NK-92 (cell line): Measurements from ENCODE around the gene NSRP1.
"Not testable (repeated sequence)": the region's sequence is repeated elsewhere in the genome, so short reads cannot be mapped to it uniquely, and the experiment has no call there.

Experiments
- DNase-seq: peaks from one replicate; lab custom pipeline; 2025; ENCODE audit not compliant: unreplicated experiment; lab: John Stamatoyannopoulos, UW

NSRP1 gene

DNA sequence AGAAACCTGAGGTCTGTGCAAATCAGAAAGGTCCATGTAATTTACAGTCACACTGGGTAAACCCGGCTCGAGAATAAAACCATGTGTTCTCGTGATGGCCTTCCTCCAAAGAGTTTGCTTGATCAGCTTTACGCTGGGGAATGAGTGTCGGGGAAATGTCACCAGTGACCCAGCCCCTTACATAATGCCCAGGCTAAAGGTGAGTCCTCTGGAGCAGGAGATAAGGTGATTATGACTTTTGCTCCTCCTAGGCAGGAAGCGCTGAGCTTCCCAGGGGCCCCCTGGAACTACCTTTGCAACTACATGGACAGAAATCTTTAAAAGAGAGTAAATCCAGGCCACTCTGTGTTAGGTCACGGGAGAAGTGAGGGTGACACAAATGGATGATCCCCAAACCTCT is 103.2 kb downstream of the NSRP1 start:
- no peak for DNase-seq

DNA sequence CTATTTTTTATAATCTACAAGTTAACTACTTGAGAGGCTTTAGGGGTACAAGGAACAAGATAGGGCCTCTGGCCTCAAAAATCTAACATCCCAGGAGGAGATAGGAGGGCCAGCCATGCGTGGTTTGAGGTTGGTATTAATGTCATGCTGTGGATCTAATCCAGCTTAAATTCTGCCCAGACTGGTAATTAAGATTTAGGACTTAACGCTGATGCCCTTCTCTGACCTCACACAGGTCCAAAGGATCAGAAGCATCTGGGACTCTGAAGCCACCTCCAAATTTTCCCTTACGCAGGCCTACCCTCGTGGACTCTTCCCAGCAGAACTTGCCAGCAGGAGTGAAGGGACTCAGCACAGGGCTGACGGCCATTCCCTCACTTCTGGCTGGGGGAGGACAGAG is 103.8 kb downstream of the NSRP1 start:
- no peak for DNase-seq

DNA sequence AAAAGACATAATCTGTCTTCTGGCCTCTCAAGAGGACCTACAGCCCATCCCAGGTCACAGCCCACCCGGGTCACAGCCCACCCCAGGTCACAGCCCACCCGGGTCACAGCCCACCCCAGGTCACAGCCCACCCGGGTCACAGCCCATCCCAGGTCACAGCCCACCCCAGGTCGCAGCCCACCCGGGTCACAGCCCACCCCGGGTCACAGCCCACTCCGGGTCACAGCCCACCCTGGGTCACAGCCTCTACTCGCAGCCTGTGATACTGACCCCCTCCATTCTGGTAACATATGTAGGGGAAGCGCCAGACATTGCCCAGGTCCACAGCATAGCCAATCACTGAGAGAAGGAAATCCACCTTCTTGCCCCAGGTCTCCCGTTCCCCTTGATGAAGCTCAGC is 104.7 kb downstream of the NSRP1 start:
- DNase-seq, result no peak

DNA sequence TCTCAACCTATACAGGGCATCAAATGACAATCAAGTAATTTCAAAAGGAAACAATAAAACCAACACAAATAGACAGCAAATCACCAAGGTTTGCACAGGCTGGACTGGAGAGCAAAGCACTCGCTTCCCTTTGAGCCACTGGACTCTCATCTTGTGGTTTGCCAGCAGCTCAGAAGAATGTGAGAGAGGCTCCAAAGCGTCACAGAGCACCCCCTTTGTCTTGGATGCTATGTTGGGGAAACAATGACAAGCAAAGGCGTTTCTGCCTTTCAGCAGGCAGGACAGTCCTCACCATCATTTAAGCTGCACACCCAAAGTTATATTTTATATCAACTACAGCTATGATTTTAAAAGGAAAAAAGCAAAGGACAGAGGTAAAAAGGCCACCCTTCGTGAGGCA is 105.6 kb downstream of the NSRP1 start:
- no peak for DNase-seq

DNA sequence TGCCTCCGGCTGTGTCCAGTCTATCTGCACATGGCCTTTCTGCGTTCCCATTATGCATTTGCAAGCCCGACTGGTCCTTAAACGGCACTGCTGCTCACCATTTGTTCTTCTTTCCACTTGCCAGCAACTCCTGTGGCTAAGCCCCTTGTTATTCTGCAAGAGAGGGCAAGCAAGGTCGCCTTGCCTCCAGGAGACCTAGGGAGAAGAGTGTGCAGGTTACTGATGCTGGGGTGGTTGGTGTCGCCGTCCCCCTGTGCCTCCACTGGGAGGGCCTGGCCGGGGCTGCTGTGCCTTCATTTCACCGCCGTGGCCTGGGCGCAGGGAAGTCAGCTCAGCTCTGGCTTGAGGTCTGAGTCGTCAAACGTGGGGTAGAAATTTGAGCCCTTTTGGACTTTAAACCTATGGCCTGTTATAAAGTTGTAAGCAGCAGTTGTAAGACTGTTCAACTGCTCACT is 106.1 kb downstream of the NSRP1 start:
- no peak for DNase-seq

DNA sequence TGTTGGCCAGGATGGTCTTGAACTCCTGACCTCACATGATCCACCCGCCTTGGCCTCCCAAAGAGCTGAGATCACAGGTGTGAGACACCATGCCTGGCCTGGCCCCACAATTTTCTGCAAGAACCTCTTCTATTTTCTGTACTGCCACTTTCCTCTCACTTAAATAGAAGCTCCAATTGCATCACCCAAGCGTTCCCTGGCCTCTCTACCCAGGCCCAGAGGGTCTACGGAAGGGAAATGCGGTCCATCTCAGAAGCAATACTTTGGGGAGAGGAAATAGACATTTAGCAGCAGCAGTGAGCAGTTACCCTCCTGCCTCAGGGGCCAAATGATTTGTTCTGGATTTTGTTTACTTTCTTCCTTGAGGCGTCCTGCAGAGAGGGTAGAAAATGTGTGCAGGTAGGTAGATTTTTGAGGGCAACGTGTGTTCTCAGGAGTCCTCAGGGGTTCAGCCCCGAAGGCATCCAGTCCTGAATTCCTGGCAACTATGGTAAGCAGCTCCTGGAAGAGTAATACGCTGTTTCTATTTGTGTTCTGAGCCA is 107.9 kb downstream of the NSRP1 start:
- no peak for DNase-seq

DNA sequence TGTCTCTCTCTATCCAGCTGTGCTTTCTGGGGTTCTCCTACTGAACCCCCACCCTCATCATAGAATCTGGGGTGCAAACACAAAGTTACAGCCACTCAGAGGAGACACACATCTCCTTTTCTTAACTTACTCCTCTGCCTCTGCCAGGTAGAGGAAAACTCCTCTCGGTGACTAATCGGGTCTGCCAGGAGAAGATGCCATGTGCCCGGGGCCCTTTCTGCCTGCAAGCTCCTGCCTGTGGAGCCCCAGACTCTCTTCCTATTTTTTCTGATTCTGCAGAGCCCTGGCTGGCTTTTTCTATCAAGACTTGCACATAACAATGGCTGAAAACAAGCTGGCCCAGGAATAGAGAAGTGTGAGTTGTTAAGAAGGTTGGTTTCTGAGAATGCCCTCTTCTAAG is 108.5 kb downstream of the NSRP1 start:
- no peak for DNase-seq

DNA sequence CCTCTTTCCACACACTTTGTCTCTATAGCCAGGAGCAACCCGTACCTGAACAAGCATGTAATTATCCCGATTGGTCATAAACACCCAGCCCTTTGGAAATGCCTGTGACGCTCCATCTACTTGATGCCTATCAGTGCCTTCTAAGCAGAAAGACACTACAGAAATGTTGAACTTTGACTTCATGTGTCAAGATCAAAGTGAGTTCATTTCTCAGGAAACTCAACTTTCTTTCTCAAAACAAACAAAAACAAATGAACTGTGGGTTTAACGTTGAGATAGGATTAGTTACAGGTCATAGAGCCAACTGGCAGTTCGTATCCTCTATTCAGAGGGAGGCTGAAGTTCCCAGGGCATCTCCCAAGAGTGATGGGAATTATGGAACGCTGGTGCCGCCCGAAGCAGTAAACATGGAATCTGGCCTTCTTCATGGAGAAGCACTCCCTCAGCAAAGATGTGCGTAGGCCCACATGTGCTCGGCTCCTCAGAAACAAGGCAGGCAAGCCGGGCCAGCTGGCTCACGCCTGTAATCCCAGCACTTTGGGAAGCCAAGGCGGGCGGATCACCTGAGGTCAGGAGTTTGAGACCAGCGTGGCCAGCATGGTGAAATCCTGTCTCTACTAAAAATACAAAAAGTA is 109.4 kb downstream of the NSRP1 start:
- no peak for DNase-seq

DNA sequence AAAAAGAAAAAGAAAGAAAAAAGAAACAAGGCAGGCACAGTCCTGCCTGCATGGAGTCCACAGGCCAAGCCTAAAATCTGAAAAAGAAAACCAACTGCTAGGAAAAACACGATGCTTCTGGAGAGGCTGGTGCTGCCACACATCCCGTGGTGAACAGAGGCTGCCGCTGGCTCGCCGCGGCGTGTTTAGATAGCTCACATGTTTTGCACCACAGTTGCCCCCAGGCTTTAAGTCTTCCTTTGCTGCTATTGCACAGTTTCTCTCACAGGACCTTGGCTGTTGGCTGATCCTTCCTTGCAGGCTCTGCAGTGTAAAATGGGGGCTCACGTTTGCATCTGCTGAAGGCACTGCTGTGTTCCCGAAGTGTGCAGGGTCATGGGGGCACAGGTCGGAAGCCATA is 110.3 kb downstream of the NSRP1 start:
- DNase-seq, result no peak

DNA sequence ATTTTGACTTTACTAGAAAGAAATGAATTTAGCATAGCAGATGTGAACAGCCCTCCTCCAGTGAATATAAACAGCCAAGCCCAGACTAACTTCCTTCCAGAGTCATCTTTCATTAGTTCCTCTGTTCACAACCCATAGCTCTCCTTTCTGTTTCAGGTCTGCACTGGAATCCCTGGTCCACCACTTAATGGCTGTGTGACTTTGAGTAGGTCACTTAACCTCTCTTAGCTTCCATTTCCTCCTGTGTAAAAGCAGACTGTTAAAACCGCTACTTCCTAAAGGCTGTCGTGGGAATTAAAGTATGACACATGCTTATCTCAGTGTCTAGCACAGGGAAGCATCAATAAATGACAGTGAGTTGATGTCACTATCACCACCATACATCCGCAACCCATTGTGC is 111.4 kb downstream of the NSRP1 start:
- DNase-seq, result no peak

DNA sequence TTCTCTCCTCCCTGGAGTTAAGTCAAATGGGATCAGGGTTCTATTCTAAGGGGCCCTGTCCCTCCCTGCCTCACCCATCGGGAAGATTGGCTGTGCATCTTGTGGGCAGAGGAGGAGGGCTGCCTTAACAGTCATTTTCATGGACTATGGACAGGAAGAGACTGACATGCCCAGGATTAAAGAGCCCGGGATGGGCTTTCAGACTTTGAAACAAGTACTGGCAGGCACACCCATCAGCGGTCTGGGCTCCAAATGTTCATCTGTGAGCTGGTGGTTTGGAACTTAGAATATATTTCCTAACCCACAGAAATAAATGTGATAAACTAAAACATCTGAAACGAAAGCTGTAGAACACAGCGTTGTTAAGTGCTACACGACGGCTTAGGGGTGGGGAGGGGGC is 112.4 kb downstream of the NSRP1 start:
- DNase-seq, result no peak

DNA sequence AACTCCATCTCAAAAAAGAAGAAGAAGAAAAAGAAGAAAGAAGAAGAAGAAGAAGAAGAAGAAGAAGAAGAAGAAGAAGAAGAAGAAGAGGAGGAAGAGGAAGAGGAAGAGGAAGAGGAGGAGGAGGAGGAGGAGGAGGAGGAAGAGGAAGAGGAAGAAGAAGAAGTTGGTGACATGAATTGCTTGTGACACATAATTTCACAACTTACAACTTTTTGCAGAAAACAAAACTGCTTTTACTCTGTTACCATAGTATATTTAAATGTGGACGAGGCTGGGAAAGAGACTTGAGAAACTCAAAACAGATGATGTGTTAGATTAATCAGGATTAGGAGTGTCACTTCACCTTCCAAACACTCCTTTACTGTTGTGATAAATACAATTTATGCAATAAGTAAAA is 113.4 kb downstream of the NSRP1 start:
- not testable (repeated sequence) for DNase-seq

DNA sequence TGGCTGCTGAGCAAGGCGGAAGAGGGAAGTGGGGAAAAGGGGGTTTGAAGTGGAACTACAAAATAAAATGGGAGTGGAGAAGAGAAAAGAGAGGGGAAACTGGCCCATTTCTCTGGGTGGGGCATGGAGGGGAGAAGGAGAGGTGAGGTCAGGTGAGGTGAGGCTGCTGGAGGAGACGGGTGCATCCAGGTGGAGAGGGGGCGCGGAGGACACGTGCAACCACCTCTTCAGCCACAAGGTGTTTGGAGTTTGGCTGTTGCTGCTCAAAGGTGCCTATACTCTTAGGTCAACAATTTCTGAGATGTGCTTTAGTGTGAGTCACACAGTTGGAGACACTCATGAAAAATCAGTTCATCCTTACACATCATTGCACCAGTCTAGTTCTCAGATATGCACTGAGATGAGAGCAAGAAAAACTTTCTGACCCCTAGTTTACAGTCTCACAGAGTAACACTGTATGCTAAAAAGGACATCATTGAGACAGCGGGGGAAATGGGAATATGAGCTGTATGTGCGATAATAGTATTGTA is 114.0 kb downstream of the NSRP1 start:
- DNase-seq, result no peak

DNA sequence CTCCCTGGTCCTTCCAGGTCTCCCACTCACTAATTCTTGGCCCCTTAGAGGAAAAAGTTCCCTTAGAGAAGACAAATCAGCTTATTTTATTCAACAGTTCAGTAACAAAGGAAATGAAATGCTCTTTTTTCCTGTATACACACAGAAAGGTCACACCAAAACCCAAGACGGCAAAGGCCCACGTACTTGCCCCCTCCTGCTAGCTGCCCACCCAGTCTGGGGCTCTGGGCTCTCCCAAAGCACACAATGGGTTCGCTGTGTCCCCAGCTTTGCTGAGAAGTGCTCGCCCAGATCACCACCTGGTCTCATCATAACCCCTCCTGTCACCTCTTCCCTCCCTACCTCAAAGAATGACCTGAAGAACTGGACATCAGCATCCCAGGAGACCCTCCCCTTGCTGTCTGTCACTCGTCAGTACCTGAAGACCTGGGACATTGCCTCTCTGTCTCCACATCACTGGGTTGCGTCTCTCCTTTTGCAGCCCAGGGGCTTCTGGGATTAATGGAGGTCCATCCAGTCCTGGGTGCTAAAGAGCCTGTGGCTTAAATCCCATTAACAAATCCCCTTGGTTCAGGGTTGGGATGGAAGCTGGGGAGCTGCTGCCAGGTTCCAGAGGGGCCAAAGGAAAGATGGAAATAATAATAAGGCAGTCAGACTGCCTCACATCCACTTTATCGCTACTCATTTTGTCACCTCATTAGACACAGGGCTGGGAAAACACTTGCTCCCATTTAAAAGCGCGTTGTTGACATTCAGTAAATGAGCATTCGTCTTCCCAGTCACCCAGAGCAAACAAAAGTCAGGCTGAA is 115.6 kb downstream of the NSRP1 start:
- no peak for DNase-seq

DNA sequence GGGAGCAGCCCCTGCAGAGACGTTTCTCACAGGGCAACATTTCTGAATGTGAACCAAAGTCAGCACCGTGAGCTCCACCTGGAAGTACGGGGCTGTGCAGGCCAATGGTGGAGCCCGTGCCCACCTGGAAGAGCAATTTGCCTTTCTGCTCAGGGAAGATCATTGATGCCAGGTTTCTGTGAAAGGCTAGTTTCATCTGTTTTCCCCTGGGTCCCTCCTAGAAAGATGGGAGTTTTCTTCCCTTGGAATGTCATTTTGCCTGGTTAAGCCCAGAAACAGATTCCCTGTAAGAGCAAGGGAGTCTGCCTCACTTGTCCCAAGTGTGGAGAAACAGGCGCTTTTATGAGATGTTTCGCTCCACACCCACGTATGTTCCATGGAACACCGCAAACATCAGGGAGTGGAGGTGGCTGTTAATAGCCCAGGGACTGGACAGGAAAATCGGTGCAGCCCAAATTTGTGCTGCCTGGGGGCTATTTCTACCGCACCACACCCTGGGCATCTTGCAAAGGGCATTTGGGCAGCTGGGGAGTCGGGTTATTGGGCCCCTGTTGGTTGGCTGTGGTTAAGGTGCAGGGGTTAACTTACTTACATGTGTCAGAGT is 116.3 kb downstream of the NSRP1 start:
- DNase-seq, result no peak

DNA sequence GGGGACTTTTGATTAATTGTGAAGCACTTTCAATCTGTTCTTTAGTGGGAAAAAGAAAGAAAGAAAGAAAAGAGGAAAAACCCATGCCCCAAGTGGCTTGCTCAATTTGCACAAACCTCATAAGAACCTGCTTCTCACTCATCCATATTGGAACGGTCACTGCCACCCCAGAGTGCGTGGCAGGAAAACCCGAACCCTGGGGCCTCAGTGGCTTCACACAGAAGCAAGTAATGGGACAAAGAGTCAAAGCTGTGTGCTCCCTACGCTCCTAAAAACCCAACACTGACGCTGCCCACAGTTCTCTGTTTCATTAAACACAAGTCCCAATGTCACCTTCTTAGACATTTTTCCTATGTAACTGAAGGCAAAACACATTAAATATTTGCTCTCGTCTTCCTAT is 117.7 kb downstream of the NSRP1 start:
- DNase-seq, result no peak

DNA sequence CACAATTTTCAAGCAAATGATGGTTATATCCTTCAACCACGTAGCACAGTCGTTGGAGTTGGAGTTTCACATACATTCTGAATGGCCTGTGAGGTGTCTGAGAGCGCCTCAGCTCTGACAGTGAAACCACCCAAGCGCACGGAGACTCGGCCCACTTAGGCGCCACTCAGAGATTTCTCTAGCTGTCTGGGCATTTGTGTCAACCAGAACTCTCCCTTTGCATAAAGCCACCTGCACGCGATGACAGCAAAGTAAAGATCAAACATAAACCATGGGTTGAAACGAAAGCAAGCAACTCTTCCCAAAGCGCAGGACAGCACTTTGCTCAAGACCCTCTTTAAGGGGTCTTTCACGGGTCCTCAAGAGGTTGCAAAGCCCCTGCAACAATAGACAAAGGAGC is 118.3 kb downstream of the NSRP1 start:
- DNase-seq, result no peak

DNA sequence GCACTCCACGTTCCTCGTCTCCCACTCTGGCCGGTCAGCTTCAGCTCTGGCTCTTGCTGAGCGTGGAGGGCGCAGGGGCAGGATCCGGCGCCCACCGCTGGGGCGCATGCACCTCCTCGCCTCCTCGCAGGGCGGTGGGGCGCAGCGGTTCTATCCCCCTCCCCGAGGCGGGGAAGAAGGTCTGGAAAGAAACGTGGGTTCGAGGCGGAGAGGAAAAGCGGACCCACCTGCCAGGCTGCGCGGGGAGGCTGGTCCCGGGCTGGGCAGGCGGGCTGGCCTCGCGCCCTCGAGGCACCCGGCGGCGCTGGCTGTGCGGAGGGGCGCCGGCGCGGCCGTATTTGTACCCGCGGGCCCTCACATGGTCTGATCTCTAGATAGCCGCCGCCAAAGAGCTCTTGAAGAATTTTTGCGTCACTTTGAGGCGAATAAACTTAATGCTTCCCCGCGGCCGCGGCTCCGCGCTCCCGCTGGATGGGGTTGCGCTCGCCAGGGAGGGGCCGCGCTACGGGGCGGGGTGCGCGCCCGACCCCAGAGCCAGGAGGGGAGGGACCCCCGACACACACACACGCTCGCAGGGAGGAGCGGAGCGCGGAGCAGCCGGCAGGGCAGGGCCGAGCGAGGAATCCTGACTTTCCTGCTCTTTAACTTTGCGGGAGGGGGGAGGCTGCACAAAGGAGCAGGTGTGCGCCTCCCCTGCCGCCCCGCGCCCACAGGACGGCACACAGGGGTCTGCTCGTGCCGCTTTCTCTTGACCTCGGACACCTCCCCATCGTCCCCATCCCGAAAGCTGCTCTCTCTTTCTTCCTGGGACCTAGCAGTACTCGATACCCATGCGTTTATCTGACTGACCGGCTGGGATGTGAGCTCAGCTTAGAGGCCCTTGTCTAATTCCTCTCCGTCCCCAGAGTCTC is 119.0 kb downstream of the NSRP1 start, which contains the start of gene SLC6A4:
SLC6A4 (minus strand) TSS at position 312 of the 911 bp plus-strand sequence. CDS start 13,739 bp downstream, outside the sequence.
- DNase-seq, result no peak
